ENCODE measurements around the gene RPAP2.
"Not testable (repeated sequence)": the region's sequence is repeated elsewhere in the genome, so short reads cannot be mapped to it uniquely, and the experiment has no call there.

RPAP2 gene

DNA sequence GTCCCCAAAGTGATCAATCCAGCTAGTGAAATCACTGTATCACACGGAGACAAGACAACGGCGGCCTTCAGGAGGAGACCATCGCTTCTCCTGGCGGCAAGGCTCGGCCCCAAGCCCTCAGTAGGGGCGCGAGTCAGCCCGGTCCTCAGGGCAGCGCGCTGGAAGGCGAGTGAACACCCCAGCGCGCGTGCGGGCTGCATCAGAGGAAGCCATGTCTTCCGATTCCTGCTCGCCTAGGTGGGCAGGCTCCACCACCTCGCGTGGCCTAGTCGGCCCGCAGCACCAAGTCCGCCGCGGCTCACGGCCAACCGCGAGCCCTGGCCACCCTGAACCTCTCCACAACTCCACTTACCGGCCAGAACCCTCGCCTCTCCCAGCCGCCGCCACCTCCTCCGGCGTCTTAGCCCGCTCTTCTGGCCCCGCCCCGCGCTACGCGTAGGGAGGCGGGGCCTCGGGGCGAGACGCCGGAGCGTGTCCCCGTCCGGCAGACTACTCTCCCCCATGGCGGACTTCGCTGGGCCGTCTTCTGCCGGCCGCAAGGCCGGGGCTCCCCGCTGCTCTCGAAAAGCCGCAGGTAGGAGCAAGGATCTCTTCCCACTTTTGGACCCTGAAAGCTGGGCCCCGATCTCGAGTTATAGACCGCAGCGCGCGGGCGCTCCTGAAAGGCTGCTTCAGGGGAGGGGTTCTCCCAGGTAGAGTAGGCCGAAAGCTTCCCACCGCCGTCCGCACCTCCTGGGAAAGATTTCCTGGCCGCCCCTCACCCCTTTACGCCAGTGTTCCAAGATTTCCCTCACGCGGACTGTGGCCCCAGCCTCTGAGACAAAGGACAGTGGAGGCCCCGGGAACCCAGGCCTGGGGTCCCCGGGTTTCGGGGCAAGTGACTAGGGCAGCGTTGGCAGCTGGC lies at the start of gene RPAP2, which contains the start of gene GLMN:
Gene RPAP2, plus strand, starts transcription at position 487 of the 904 bp plus-strand sequence. Its CDS starts 15 bp downstream, at position 502.
Gene GLMN, minus strand, starts transcription at position 415 of the 904 bp plus-strand sequence. CDS start 988 bp downstream, outside the sequence.
- FAIRE-seq (peak; percentile 81), DNase-seq (ENCODE audit: extremely low spot score, insufficient read length, low read depth) (peak; percentile 75)

DNA sequence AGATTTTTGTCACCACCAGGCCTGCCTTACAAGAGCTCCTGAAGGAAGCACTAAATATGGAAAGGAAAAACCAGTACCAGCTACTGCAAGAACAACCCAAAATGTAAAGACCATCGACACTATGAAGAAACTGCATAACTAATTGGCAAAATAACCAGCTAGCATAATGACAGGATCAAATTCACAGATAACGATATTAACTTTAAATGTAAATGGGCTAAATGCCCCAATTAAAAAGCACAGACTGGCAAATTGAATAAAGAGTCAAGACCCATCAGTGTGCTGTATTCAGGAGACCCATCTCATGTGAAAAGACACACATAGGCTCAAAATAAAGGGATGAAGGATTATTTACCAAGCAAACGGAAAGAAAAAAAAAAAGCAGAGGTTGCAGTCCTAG lies 44.1 kb upstream of the RPAP2 start:
- not testable (repeated sequence) for FAIRE-seq; DNase-seq (ENCODE audit: extremely low spot score, insufficient read length, low read depth)

DNA sequence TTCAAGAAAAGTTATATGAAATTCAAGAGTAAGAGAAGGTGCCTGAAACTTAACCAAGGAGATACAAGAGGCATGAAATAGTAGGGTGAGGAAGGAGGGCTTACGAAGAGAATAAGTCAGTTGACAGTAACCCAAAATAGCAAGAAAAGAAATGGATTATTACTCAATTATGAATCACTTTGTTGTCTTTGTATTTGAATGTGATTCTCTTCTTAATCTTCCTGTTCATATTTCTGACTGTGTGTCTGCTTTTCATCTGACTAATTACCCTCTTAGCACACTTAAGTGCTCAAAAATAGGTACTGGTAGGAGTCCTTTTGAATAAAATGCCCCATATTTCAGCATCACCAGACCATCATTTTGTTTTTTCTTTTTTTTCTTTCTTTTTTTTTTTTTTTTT lies 39.5 kb upstream of the RPAP2 start:
- FAIRE-seq (no peak), DNase-seq (ENCODE audit: extremely low spot score, insufficient read length, low read depth) (no peak)

DNA sequence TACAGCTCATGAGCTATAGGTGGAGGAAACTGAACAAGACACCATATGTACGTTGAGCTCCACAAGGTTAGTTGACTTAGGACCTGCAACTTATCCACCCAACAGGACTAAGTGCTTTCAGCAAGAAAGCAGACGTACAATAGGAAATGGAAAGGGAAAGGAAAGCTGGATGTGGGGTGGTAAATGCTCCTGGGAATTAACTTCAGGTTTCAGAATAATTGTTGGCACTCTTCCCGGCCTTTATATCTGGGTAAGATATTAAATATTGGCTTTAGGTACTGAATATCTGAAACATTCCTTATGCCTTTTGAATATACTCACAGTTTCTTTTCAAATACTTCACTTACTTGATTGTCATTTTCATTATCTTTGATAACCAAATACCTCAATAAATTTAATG lies 36.3 kb upstream of the RPAP2 start:
- DNase-seq (ENCODE audit: extremely low spot score, insufficient read length, low read depth) (no peak), FAIRE-seq (no peak)

DNA sequence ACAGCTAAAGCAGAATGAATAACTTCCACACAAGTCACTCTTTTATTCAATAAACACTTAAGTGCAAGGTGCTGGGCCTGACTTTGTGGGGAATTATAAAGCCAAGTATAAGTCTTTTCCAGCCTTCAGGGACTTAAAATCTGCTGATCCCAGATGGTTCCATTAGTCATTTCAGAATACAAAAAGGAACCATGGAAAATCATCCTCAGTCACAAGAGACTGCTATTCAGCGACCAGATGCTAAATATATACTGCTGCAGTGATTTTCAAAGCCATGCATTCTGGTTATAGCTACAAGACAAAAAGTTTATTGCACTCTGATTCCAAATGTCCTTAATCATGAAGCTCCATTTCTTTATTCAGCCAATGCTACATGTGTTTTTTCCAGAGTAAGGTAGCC lies 25.8 kb upstream of the RPAP2 start:
- FAIRE-seq (no peak), DNase-seq (ENCODE audit: extremely low spot score, insufficient read length, low read depth) (no peak)

DNA sequence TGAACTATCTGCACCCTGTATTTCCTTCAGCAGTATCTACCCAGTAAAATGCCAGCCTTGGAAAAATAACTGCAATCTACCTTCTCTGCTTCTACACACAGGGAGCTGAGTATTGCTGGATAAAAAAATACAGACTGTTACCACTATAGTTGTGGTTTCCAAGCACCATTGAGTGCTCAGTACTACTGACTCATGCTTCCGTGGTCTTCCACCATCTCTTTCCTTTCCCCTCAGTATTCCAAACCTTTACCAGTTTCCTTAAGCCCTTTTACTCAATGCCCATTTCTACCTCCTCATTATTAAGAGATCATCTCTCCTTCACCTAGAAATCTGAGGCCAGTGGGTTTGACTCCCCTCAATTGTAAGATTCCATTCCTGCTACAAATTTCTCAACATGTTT lies 23.9 kb upstream of the RPAP2 start:
- FAIRE-seq (no peak), DNase-seq (ENCODE audit: extremely low spot score, insufficient read length, low read depth) (no peak)

DNA sequence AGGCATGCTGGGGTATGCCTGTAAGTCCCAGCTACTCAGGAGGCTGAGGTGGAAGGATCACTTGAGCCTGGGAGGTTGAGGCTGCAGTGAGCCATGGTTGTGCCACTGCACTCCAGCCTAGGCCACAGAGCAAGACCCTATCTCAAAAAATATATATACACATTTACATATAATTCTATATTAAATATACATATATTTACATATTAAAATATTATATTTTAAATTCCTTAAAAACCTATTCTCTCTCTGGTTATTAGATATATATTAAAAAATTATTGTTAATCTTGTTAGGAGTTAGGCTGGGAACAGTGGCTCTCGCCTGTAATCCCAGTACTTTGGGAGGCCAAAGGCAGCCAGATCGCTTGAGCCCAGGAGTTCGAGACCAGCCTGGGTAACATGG lies 22.8 kb upstream of the RPAP2 start:
- no peak for DNase-seq (ENCODE audit: extremely low spot score, insufficient read length, low read depth)
- FAIRE-seq, result no peak

DNA sequence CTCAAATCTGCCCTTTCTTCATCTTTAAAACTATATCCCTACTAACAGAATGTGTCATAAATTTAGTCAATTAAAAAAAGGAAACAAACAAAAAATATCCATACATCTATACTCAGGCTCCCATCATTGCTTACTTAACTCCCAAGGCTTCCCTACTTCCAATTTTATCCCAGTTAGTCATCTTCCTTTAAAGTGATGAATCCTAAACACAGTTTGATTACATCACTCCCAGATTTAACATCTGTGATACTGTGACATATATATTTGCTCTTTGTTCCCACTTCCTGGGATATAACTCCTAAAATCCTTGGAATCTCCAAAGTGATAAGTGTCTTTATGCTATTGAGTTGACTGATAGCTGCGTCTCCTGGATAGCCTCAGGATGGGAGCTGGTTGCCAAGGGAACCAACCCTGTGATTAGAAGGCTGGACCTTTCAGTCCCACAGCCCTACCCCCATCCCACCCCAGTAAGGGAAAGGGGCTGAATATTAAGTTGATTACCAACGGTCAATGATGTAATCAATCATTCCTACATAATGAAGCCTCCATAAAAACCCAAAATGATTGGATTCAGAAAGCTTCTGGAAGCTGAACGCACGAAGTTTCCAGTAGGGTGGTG lies 21.6 kb upstream of the RPAP2 start:
- DNase-seq (ENCODE audit: extremely low spot score, insufficient read length, low read depth), result no peak
- FAIRE-seq, result no peak

DNA sequence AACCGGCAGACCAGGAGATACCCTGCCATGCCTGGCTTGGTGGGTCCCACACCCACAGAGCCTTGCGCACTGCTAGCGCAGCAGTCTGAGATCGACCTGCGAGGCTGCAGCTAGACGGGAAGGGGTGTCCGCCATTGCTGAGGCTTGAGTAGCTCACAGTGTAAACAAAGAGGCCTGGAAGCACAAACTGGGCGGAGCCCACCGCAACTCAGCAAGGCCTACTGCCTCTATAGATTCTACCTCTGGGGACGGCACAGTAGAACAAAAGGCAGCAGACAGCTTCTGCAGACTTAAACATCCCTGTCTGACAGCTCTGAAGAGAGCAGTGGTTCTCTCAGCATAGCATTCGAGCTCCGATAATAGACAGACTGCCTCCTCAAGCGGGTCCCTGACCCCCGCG lies 19.1 kb upstream of the RPAP2 start:
- not testable (repeated sequence) for FAIRE-seq; DNase-seq (ENCODE audit: extremely low spot score, insufficient read length, low read depth)

DNA sequence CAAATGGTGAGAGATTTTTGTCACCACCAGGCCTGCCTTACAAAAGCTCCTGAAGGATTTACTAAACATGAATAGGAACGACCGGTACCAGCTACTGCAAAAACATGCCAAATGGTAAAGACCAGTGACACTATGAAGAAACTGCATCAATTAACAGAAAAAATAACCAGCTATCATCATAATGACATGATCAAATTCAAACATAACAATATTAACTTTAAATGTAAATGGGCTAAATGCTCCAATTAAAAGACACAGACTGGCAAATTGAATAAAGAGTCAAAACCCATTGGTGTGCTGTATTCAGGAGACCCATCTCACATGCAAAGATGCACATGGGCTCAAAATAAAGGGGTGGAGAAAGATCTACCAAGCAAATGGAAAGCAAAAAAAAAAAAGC lies 17.4 kb upstream of the RPAP2 start:
- not testable (repeated sequence) for FAIRE-seq; DNase-seq (ENCODE audit: extremely low spot score, insufficient read length, low read depth)

DNA sequence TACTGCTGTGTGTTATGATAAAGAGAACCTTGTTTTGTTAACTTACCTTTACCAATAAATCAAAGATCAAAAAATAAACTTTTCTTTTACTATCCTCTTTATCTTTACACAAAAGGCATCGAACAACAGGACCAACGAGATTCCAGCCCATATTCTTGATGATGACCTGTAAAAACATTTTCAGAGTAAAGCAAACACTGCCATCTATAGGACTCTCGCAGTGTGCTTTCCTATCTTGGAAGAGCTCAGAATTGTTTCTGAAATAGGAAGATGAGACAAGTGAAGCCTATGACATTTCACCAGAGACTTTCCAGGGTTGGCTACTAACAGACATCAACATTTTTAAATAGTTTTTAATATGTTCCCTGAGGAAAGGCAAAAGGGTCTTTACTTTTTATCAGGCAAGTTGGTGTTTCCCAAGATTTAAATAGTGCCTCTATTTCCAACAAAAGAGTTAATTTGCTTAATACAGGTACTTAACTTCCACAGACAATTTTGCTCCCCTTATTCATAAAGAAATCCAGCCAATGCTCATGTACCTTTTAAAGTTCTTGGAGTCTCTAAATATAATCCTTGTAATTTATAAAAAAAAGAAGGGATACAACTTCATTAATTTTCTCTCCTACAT lies 7.4 kb upstream of the RPAP2 start:
- peak; percentile 63 for FAIRE-seq
- no peak for DNase-seq (ENCODE audit: extremely low spot score, insufficient read length, low read depth)

DNA sequence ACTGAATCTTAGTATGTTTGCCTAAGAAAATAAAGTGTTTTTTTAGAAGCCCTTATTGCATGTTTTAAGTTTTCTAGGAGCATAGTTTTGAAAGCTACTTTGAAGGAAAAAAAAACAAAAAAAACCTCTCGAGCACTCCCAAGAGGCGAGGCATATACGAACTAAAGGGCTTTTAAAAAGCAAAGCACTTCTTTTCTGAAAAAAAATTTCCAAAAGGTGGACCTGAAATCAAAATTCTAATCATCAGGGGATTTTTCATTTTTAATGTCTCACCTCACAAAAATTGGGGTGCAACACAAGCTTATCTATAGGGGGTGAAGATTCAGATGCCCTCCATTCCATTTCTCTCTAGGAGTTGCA lies 666 bp upstream of the RPAP2 start:
- no peak for DNase-seq (ENCODE audit: extremely low spot score, insufficient read length, low read depth)
- no peak for FAIRE-seq

DNA sequence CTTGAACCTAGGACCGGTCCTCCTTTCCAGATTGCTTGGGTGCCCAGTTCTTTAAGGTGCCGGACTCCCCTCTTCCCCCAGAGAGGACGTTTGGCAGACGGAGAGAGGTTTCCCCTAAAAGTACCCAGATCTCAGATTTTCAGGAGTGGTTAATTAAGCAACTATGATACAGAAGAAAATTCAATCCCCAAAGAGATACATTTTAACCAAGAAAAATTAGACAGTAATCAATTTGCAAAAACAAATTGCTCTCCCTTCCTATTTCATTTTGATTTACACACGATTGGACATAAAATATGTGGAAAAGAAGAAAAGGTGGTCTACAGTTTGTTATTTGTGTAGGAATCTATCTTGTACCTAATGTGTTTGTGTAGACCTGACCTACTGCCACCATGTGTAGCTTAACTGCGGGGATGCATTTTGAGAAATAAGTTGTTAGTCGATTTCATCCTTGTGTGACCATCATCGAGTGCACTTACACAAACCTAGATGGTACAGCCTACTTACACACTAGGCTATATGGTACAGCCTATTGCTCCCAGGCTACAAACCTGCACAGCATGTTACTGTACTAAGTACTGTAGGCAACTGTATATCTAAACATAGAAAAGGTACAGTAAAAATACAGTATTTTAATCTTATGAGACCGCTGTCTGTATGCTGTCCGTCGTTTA lies 755 bp downstream of the RPAP2 start:
- FAIRE-seq (peak; percentile 45), DNase-seq (ENCODE audit: extremely low spot score, insufficient read length, low read depth) (no peak)

DNA sequence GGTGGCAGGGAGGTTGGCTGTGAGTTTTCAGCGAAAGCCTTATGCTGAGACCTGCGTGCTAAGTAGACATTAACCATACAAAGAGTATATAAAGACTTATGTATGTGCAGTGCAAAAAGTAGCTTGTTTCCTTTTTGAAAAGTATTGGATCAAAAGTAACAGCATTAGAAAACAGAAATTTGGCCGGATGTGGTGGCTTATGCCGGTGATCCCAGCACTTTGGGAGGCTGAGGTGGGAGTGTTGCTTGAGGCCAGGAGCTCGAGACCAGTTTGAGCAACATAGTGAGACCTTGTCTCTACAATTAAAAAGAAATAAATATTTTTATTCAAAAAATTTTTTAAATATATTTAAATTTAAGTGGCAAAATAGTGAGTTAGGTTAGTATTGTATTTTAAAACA lies 2.2 kb downstream of the RPAP2 start:
- no peak for FAIRE-seq
- DNase-seq (ENCODE audit: extremely low spot score, insufficient read length, low read depth), result no peak

DNA sequence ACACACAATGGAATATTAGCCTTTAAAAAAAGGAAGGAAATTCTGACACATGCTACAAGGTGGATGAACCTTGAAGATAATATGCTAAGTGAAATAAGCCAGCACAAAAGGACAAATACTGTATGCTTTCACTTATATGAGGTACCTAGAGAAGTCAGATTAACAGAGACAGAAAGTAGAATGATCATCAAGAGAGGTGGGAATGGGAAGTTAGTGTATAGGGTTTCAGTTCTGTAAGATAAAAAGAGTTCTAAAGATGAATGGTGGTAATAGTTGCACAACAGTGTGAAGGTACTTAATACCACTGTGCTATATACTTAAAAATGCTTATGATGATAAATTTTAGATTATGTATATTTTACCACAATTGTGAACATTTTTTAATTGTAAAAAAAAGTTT lies 7.2 kb downstream of the RPAP2 start:
- no peak for FAIRE-seq
- no peak for DNase-seq (ENCODE audit: extremely low spot score, insufficient read length, low read depth)

DNA sequence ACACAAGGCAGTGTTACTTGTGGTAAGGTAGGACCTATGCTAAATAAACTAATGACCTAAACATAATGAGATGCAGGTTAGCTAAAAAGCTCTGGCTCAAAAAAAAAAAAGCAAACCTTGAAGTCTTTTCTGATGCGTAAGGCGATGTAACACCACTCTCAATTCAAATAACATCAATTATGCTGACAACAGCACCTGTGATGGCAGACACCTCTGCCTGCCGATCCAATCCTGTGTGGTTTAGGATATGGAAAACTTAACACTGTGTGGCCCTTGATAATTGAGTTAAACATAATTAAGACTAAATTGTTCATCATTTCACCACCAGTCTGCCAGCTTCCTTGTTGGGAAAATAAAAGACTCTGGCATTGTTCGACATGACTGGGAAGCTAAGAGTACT lies 9.1 kb downstream of the RPAP2 start:
- DNase-seq (ENCODE audit: extremely low spot score, insufficient read length, low read depth), result no peak
- FAIRE-seq, result no peak

DNA sequence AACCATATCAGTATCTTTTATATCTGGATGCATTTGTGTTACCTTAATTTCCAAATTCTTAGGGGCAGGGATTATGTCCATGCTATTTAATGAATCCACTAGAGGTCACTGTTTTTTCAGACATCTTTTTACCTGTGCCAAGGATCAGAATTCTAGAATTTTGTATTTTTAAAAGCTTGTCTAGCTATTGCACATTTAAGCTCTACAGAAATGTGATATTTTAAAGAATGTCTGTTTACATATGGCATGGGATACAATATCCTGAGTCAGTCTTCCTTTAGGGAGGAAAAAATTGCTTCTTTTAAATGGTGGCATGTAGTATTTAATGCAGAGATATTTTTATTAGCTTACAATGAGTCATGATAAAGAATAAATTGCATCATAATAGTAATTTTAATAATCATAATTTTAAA lies 11.3 kb downstream of the RPAP2 start:
- DNase-seq (ENCODE audit: extremely low spot score, insufficient read length, low read depth), result no peak

DNA sequence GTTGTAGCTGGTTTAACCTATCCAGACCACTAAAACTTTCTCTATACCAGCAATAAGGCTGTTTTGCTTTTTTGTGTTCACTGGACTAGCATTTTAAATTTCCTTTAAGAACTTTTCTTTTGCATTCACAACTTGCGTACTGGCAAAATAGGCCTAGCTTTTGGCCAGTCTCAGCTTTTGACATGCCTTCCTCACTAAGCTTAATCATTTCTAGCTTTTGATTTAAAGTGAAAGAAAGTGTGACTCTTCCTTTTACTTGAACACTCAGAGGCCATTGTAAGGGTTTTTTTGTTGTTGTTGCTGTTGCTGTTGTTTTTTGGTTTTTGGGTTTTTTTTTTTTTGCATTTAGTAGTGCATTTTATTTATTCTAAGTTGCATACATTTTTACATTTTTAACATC lies 15.2 kb downstream of the RPAP2 start:
- DNase-seq (ENCODE audit: extremely low spot score, insufficient read length, low read depth), result no peak
- no peak for FAIRE-seq

More for the DNA sequence above, 11.3 kb downstream of the RPAP2 start:
- FAIRE-seq, result peak; percentile 66

DNA sequence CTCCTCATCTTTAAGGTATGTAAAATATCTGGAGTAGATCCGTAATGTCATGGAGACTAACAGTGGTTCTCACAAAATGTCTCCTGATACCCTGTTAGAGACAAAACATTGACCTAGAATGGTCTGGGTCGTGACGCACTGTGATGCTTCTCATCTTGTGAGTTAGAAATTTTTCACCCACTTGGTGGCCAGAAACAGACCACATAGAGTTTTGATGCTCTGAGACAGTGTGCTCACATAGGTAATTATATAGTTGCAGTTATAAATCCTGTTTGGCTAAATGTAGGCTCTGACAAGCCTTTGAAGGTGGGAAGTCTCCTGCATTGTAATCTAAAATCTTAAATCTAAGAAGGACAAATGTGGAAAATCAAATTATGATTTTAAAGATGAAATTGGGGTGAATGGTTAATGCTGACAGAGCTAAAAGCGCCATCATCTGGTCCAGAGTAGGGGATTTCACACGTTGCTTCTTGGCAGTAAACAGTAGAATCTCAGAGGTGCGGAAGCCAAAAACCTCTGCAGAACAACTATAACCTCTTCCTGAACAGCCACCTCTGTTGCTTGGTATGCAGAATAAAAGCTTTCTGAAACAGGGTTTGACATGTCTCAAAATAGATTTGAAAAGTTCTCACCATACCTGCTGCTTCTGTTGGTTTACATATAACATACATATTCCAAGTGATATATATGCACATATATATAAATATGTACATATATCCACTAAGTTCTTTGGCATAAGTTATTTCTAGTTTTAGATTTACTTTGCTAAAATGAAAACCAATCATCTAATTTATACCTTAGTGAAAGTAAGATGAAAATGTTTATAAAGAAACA lies 17.1 kb downstream of the RPAP2 start:
- DNase-seq (ENCODE audit: extremely low spot score, insufficient read length, low read depth) (no peak), FAIRE-seq (no peak)
